ENCODE results near the gene MYL6B.

Gene MYL6B

DNA sequence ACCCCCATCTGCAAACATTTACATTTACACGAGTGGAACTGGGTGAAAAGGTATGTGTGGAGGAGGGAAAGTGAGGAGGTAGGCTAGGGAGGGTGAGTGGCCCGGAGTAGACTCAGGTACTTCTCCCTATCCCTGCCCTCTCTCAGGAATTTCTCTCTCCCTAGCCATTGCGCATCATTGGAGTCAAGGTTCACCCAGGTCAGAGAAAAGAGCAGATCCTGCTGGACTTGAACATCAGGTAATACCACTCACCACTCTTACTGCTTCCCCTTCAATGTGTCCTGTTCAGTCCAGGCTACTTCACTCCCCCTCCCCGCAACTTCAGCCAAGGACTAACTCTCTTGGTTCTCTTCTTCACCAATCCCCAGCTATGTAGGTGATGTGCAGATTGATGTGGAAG is 21.5 kb upstream of the MYL6B start:
- Histone ChIP-seq H3K27me3 (ENCODE audit: control insufficient read depth in 2 of 2, insufficient read depth in 2 of 2, low read length in 2 of 2) (no peaks in the 10 kb centered on the region), H3K36me3 (ENCODE audit: control insufficient read depth in 2 of 2, insufficient read depth in 2 of 2, low read length in 2 of 2) (peaks cover 34 to 45% of the 10 kb centered on the region in 2 donors), H3K27ac (ENCODE audit: low read depth in 2 of 2, low read length in 2 of 2) (no peak overlapping the region), H3K4me3 (ENCODE audit: low read length in 2 of 2) (no peak overlapping the region), H3K9me3 (ENCODE audit: control insufficient read depth in 2 of 2, low read length in 2 of 2) (no peaks in the 10 kb centered on the region), H3K9ac (ENCODE audit: low read depth in 1 of 2, low read length in 2 of 2) (no peak overlapping the region), H3K4me1 (ENCODE audit: control insufficient read depth in 2 of 2, insufficient read depth in 2 of 2, low read length in 2 of 2) (peaks cover 26 to 29% of the 10 kb centered on the region in 2 donors)

DNA sequence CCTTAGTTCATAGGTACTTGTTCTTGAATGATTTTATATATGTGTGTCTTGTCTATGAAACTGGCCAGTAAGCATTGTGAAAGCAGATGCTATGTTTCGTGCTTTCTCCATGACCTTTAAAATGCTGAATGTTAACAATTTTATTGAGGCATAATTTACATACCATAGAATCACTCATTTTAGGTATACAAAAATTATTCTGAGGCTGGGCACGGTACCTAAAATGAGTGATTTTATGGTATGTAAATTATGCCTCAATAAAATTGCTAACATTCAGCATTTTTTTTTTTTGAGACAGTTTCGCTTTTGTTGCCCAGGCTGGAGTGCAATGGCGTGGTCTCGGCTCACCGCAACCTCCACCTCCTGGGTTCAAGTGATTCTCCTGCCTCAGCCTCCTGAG is 17.5 kb upstream of the MYL6B start:
- Histone ChIP-seq H3K27ac (ENCODE audit: low read depth in 2 of 2, low read length in 2 of 2) (no peak overlapping the region), H3K27me3 (ENCODE audit: control insufficient read depth in 2 of 2, insufficient read depth in 2 of 2, low read length in 2 of 2) (no peaks in the 10 kb centered on the region), H3K9me3 (ENCODE audit: control insufficient read depth in 2 of 2, low read length in 2 of 2) (no peaks in the 10 kb centered on the region), H3K4me3 (ENCODE audit: low read length in 2 of 2) (no peak overlapping the region), H3K9ac (ENCODE audit: low read depth in 1 of 2, low read length in 2 of 2) (no peak overlapping the region), H3K36me3 (ENCODE audit: control insufficient read depth in 2 of 2, insufficient read depth in 2 of 2, low read length in 2 of 2) (peaks cover 53 to 72% of the 10 kb centered on the region in 2 donors), H3K4me1 (ENCODE audit: control insufficient read depth in 2 of 2, insufficient read depth in 2 of 2, low read length in 2 of 2) (peaks cover 0 to 3% of the 10 kb centered on the region in 2 donors)

DNA sequence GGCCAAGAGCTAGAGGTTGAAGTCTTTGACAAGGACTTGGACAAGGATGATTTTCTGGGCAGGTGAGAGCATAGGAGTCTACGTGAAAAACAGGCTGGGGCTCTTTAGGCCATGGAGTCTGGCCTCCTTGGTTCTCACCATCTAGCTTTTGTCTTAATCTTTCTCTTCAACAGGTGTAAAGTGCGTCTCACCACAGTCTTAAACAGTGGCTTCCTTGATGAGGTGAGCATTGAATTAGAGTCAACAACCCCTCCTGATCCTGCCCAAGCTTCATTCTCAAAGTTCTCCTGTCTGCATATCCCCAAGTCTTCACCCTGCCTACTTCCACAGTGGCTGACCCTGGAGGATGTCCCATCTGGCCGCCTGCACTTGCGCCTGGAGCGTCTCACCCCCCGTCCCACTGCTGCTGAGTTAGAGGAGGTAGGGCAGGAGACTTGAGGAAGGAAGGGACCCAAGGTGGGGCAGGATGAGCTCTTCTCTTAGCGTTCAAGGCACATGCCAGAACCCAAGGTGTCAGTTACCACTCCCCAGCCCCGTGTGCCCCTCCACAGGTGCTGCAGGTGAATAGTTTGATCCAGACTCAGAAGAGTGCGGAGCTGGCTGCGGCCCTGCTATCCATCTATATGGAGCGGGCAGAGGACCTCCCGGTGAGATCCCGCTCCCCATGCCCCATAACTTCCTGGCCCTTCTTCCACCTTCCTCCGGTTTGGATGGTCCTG is 14.4 kb upstream of the MYL6B start:
- Histone ChIP-seq H3K27me3 (ENCODE audit: control insufficient read depth in 2 of 2, insufficient read depth in 2 of 2, low read length in 2 of 2) (no peaks in the 10 kb centered on the region), H3K27ac (ENCODE audit: low read depth in 2 of 2, low read length in 2 of 2) (no peak overlapping the region), H3K36me3 (ENCODE audit: control insufficient read depth in 2 of 2, insufficient read depth in 2 of 2, low read length in 2 of 2) (peaks cover 42 to 63% of the 10 kb centered on the region in 2 donors)

DNA sequence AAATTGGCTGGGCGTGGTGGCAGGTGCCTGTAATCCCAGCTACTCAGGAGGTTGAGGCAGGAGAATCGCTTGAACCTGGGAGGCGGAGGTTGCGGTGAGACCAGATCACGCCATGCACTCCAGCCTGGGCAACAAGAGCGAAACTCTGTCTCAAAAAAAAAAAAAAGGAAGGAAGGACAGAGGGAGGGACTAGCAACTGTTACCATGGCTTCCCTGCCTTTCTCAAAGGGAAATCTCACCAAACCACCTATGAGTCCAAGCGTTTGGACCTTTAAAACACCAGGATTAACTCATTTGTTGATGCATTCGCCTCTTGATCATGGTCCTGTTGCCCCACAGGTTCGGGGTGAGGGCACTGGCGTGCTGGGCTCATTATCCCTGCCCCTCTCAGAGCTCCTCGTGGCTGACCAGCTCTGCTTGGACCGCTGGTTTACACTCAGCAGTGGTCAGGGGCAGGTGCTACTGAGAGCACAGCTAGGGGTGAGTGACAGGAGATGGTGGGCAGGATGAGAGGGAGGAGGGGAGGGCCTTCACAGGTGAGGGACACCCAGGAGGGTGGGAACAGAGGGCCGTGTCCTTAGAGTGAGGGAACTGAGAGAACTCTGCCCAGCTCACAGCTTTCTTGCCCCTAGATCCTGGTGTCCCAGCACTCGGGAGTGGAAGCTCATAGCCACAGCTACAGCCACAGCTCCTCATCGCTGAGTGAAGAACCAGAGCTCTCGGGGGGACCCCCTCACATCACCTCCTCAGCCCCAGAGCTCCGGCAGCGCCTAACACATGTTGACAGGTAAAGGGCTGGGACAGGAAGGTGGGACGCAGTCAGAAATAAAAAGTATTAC is 10.2 kb upstream of the MYL6B start:
- Histone ChIP-seq H3K27me3 (ENCODE audit: control insufficient read depth in 2 of 2, insufficient read depth in 2 of 2, low read length in 2 of 2) (no peaks in the 10 kb centered on the region), H3K9ac (ENCODE audit: low read depth in 1 of 2, low read length in 2 of 2) (no peak overlapping the region), H3K4me3 (ENCODE audit: low read length in 2 of 2) (no peak overlapping the region), H3K36me3 (ENCODE audit: control insufficient read depth in 2 of 2, insufficient read depth in 2 of 2, low read length in 2 of 2) (peaks cover 45 to 60% of the 10 kb centered on the region in 2 donors), H3K9me3 (ENCODE audit: control insufficient read depth in 2 of 2, low read length in 2 of 2) (no peaks in the 10 kb centered on the region), H3K27ac (ENCODE audit: low read depth in 2 of 2, low read length in 2 of 2) (no peak overlapping the region), H3K4me1 (ENCODE audit: control insufficient read depth in 2 of 2, insufficient read depth in 2 of 2, low read length in 2 of 2) (peaks cover 13 to 23% of the 10 kb centered on the region in 2 donors)

More for the DNA sequence above, 14.4 kb upstream of the MYL6B start:
- Histone ChIP-seq H3K9ac (ENCODE audit: low read depth in 1 of 2, low read length in 2 of 2) (no peak overlapping the region), H3K4me3 (ENCODE audit: low read length in 2 of 2) (no peak overlapping the region), H3K4me1 (ENCODE audit: control insufficient read depth in 2 of 2, insufficient read depth in 2 of 2, low read length in 2 of 2) (peaks cover 2% of the 10 kb centered on the region in 2 donors), H3K9me3 (ENCODE audit: control insufficient read depth in 2 of 2, low read length in 2 of 2) (no peaks in the 10 kb centered on the region)

DNA sequence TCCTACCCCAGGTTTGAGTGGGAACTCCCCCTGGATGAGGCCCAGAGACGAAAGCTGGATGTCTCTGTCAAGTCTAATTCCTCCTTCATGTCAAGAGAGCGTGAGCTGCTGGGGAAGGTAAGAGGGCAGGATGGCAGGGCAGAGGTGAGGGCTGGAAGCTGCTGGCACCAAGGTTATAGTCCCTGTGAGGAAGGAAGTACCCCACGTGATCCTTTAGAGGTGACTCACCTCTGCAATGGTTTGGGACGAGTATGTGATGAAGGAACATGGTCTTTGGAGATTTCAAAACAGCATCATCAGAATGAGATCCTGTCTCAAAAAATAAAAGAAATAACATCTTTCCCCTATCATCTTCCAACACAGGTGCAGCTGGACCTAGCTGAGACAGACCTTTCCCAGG is 9.2 kb upstream of the MYL6B start:
- H3K27me3 ChIP-seq (ENCODE audit: control insufficient read depth in 2 of 2, insufficient read depth in 2 of 2, low read length in 2 of 2): no peaks in the 10 kb centered on the region
- H3K9ac ChIP-seq (ENCODE audit: low read depth in 1 of 2, low read length in 2 of 2): no peak overlapping the region
- H3K4me3 ChIP-seq (ENCODE audit: low read length in 2 of 2): no peak overlapping the region
- no peaks in the 10 kb centered on the region for H3K9me3 ChIP-seq (ENCODE audit: control insufficient read depth in 2 of 2, low read length in 2 of 2)
- peak overlapping the region; percentile 52 to 69 for H3K27ac ChIP-seq (ENCODE audit: low read depth in 2 of 2, low read length in 2 of 2)
- H3K4me1 ChIP-seq (ENCODE audit: control insufficient read depth in 2 of 2, insufficient read depth in 2 of 2, low read length in 2 of 2): peaks cover 13 to 24% of the 10 kb centered on the region in 2 donors
- peaks cover 35 to 49% of the 10 kb centered on the region in 2 donors for H3K36me3 ChIP-seq (ENCODE audit: control insufficient read depth in 2 of 2, insufficient read depth in 2 of 2, low read length in 2 of 2)

DNA sequence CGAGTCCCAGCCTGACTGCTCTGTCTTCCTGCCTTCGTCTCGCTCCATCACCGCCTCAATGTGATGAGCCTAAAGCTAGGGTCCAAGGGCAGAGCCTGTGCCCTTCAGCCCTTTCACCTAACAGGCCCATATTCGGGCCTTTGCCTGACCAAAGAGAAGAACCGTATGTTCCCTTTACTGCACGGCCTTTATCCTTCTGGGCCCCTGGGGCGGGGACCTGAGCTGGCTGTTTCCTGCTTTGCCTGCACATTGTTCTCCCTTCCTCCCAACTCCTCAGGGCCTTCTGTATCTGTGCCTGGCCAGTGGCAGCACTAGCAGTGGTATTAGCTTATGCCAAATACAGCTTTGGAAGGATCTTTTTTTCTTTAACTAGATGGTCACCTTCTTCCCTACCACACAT is 8.5 kb upstream of the MYL6B start:
- Histone ChIP-seq H3K4me1 (ENCODE audit: control insufficient read depth in 2 of 2, insufficient read depth in 2 of 2, low read length in 2 of 2) (peaks cover 13 to 24% of the 10 kb centered on the region in 2 donors), H3K27me3 (ENCODE audit: control insufficient read depth in 2 of 2, insufficient read depth in 2 of 2, low read length in 2 of 2) (no peaks in the 10 kb centered on the region), H3K4me3 (ENCODE audit: low read length in 2 of 2) (no peak overlapping the region), H3K9ac (ENCODE audit: low read depth in 1 of 2, low read length in 2 of 2) (peak overlapping the region in 1 of 2 donors; percentile 15), H3K36me3 (ENCODE audit: control insufficient read depth in 2 of 2, insufficient read depth in 2 of 2, low read length in 2 of 2) (peaks cover 29 to 43% of the 10 kb centered on the region in 2 donors), H3K27ac (ENCODE audit: low read depth in 2 of 2, low read length in 2 of 2) (peak overlapping the region; percentile 63 to 69), H3K9me3 (ENCODE audit: control insufficient read depth in 2 of 2, low read length in 2 of 2) (no peaks in the 10 kb centered on the region)

DNA sequence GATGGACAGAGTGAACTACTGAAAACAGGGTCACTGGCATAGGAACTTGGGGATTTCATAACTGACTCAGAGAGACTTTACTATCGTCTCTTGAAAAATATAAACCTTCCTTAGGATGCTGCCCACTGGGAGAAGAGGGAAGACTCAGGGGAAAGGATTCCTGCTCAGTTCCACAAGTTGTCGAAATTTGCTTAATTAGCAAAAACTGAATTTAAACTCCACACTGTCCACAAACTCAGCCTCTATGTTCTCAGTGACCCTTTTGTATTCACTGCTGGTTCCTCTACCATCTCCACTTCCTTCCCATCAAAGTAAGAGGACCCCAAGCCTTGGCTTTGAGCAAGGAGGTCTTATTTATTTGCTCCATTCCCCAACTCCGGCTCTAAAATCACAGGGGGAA is 7.2 kb upstream of the MYL6B start:
- Histone ChIP-seq H3K27ac (ENCODE audit: low read depth in 2 of 2, low read length in 2 of 2) (no peak overlapping the region), H3K9ac (ENCODE audit: low read depth in 1 of 2, low read length in 2 of 2) (no peak overlapping the region), H3K27me3 (ENCODE audit: control insufficient read depth in 2 of 2, insufficient read depth in 2 of 2, low read length in 2 of 2) (no peaks in the 10 kb centered on the region), H3K9me3 (ENCODE audit: control insufficient read depth in 2 of 2, low read length in 2 of 2) (no peaks in the 10 kb centered on the region), H3K4me1 (ENCODE audit: control insufficient read depth in 2 of 2, insufficient read depth in 2 of 2, low read length in 2 of 2) (peaks cover 13 to 24% of the 10 kb centered on the region in 2 donors), H3K36me3 (ENCODE audit: control insufficient read depth in 2 of 2, insufficient read depth in 2 of 2, low read length in 2 of 2) (peaks cover 29 to 39% of the 10 kb centered on the region in 2 donors), H3K4me3 (ENCODE audit: low read length in 2 of 2) (no peak overlapping the region)

DNA sequence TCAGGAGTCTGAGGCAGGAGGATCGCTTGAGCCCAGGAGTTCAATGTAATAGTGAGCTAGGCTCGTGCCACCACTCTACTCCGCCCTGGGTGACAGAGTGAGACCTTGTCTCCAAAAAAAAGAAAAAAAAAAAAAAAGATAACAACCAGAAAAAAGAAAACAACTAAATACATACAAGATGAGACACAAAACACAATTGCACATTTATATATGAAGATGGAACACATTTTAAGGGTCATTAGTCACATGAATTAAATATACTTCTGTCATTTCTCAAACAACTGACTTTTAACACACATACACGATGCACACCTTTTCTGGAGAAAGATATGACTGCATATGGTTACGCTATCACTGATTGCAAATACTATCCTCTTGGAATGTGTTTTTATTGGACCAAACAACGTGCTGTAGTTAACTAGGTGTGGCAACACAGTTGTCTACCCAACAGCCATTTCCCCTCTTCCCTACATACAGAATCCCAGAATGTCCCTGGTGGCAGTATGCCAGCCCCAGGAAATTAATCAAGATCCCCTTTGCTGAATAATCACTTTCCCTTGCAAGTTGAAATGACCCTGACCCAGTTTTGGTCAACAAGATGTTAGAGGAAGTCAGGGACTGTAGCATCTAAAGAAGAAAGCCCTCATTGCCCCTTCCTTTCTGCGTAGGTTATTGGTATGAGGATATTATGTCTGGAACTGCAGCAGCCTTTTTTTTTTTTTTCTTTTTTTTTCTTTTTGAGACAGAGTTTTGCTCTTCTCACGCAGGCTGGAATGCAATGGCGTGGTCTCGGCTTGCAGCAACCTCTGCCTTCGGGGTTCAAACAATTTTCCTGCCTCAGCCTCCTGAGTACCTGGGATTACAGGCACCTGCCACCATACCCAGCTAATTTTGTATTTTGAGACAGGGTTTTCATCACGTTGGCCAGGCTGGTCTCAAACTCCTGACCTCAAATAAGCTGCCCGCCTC is 5.6 kb upstream of the MYL6B start:
- H3K9ac ChIP-seq (ENCODE audit: low read depth in 1 of 2, low read length in 2 of 2): peak overlapping the region in 1 of 2 donors; percentile 26

DNA sequence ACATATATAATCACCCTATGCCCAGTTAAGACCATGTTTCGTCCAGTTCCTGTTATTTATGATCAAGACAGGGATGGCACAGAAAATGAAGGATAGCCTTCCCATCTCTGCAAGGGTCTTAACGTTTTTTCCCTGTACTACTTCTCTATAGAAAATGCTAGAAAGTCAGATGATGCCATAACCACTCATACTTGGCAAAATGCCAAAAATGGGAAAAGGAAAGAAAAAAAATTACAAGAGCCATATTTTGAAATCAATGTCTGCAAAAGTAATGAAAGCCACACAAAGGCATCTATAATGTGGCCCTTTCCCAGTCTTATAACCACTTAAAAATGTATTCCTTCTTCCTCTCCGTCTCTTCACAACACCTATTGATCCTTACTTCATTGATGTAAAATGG is 1.8 kb upstream of the MYL6B start:
- Histone ChIP-seq H3K9me3 (ENCODE audit: control insufficient read depth in 2 of 2, low read length in 2 of 2) (no peaks in the 10 kb centered on the region), H3K9ac (ENCODE audit: low read depth in 1 of 2, low read length in 2 of 2) (no peak overlapping the region), H3K27me3 (ENCODE audit: control insufficient read depth in 2 of 2, insufficient read depth in 2 of 2, low read length in 2 of 2) (no peaks in the 10 kb centered on the region), H3K36me3 (ENCODE audit: control insufficient read depth in 2 of 2, insufficient read depth in 2 of 2, low read length in 2 of 2) (peaks cover 0 to 2% of the 10 kb centered on the region in 2 donors), H3K27ac (ENCODE audit: low read depth in 2 of 2, low read length in 2 of 2) (no peak overlapping the region), H3K4me1 (ENCODE audit: control insufficient read depth in 2 of 2, insufficient read depth in 2 of 2, low read length in 2 of 2) (peaks cover 18 to 24% of the 10 kb centered on the region in 2 donors), H3K4me3 (ENCODE audit: low read length in 2 of 2) (no peak overlapping the region)

More for the DNA sequence above, 5.6 kb upstream of the MYL6B start:
- peaks cover 18 to 31% of the 10 kb centered on the region in 2 donors for H3K4me1 ChIP-seq (ENCODE audit: control insufficient read depth in 2 of 2, insufficient read depth in 2 of 2, low read length in 2 of 2)
- H3K27ac ChIP-seq (ENCODE audit: low read depth in 2 of 2, low read length in 2 of 2): peak overlapping the region; percentile 48 to 71
- no peak overlapping the region for H3K4me3 ChIP-seq (ENCODE audit: low read length in 2 of 2)
- peaks cover 29 to 34% of the 10 kb centered on the region in 2 donors for H3K36me3 ChIP-seq (ENCODE audit: control insufficient read depth in 2 of 2, insufficient read depth in 2 of 2, low read length in 2 of 2)
- H3K9me3 ChIP-seq (ENCODE audit: control insufficient read depth in 2 of 2, low read length in 2 of 2): no peaks in the 10 kb centered on the region
- H3K27me3 ChIP-seq (ENCODE audit: control insufficient read depth in 2 of 2, insufficient read depth in 2 of 2, low read length in 2 of 2): no peaks in the 10 kb centered on the region

Data from mucosa of rectum (tissue), 2 donors.